Rectal smooth muscle tissue (tissue), 1 donor: ENCODE results near the gene B9D1.

Experiments used
- H3K27ac ChIP-seq: one replicate; pipeline ENCODE4 v1.7.0; 2013; ENCODE audit warnings: low read depth, low read length, inconsistent platforms
- H3K27me3 ChIP-seq: one replicate; pipeline ENCODE4 v1.7.0; 2013; ENCODE audit warnings: low read length; ENCODE audit not compliant: control insufficient read depth, insufficient read depth
- H3K36me3 ChIP-seq: one replicate; pipeline ENCODE4 v1.7.0; 2013; ENCODE audit warnings: low read length; ENCODE audit not compliant: control insufficient read depth, insufficient read depth
- H3K4me1 ChIP-seq: one replicate; pipeline ENCODE4 v1.7.0; 2013; ENCODE audit warnings: low read length; ENCODE audit not compliant: control insufficient read depth, insufficient read depth
- H3K4me3 ChIP-seq: one replicate; pipeline ENCODE4 v1.7.0; 2013; ENCODE audit warnings: low read length
- H3K9ac ChIP-seq: one replicate; pipeline ENCODE4 v1.7.0; 2013; ENCODE audit warnings: low read length

The B9D1 gene

GRCh38 chr17:19303367-19303776 is 59.2 kb downstream of the B9D1 start:
- H3K27ac ChIP-seq: no peak overlapping the region
- H3K27me3 ChIP-seq: no peaks in the 10 kb centered on the region
- no peaks in the 10 kb centered on the region for H3K36me3 ChIP-seq
- H3K4me1 ChIP-seq: no peaks in the 10 kb centered on the region
- H3K9ac ChIP-seq: no peak overlapping the region
- H3K4me3 ChIP-seq: no peak overlapping the region

GRCh38 chr17:19302791-19303331 is 59.7 kb downstream of the B9D1 start:
- H3K4me3 ChIP-seq: no peak overlapping the region
- no peaks in the 10 kb centered on the region for H3K36me3 ChIP-seq
- H3K27ac ChIP-seq: no peak overlapping the region
- H3K9ac ChIP-seq: no peak overlapping the region
- no peaks in the 10 kb centered on the region for H3K4me1 ChIP-seq
- no peaks in the 10 kb centered on the region for H3K27me3 ChIP-seq

GRCh38 chr17:19301973-19302372 is 60.5 kb downstream of the B9D1 start:
- Histone ChIP-seq H3K27me3 (no peaks in the 10 kb centered on the region), H3K27ac (no peak overlapping the region), H3K9ac (no peak overlapping the region), H3K4me1 (peaks cover 4% of the 10 kb centered on the region), H3K4me3 (no peak overlapping the region), H3K36me3 (no peaks in the 10 kb centered on the region)

- H3K9ac ChIP-seq: no peak overlapping the region
- H3K27ac ChIP-seq: no peak overlapping the region
Observed at GRCh38 chr17:19301274-19301951, 61.1 kb downstream of the B9D1 start.

GRCh38 chr17:19299866-19300265 is 62.7 kb downstream of the B9D1 start:
- Histone ChIP-seq H3K36me3 (no peaks in the 10 kb centered on the region), H3K4me1 (peaks cover 9% of the 10 kb centered on the region), H3K4me3 (no peak overlapping the region), H3K27me3 (no peaks in the 10 kb centered on the region), H3K27ac (no peak overlapping the region), H3K9ac (no peak overlapping the region)

More at GRCh38 chr17:19301274-19301951, 61.1 kb downstream of the B9D1 start:
- Histone ChIP-seq H3K27me3 (no peaks in the 10 kb centered on the region), H3K4me3 (no peak overlapping the region), H3K36me3 (no peaks in the 10 kb centered on the region), H3K4me1 (peaks cover 9% of the 10 kb centered on the region)

- H3K27ac ChIP-seq: no peak overlapping the region
- no peak overlapping the region for H3K4me3 ChIP-seq
- H3K9ac ChIP-seq: no peak overlapping the region
- H3K4me1 ChIP-seq: peaks cover 9% of the 10 kb centered on the region
- no peaks in the 10 kb centered on the region for H3K27me3 ChIP-seq
- no peaks in the 10 kb centered on the region for H3K36me3 ChIP-seq
Observed at GRCh38 chr17:19299214-19299747, 63.2 kb downstream of the B9D1 start.

- H3K27ac ChIP-seq: no peak overlapping the region
Observed at GRCh38 chr17:19298569-19299213, 63.8 kb downstream of the B9D1 start.

GRCh38 chr17:19296786-19297778 is 65.4 kb downstream of the B9D1 start:
- H3K27me3 ChIP-seq: no peaks in the 10 kb centered on the region
- H3K36me3 ChIP-seq: no peaks in the 10 kb centered on the region
- no peak overlapping the region for H3K9ac ChIP-seq
- H3K4me3 ChIP-seq: no peak overlapping the region
- peaks cover 9% of the 10 kb centered on the region for H3K4me1 ChIP-seq
- no peak overlapping the region for H3K27ac ChIP-seq

More at GRCh38 chr17:19298569-19299213, 63.8 kb downstream of the B9D1 start:
- H3K4me3 ChIP-seq: no peak overlapping the region
- peaks cover 9% of the 10 kb centered on the region for H3K4me1 ChIP-seq
- no peak overlapping the region for H3K9ac ChIP-seq
- H3K27me3 ChIP-seq: no peaks in the 10 kb centered on the region
- H3K36me3 ChIP-seq: no peaks in the 10 kb centered on the region

- Histone ChIP-seq H3K27me3 (no peaks in the 10 kb centered on the region), H3K4me3 (no peak overlapping the region), H3K27ac (no peak overlapping the region), H3K4me1 (peaks cover 15% of the 10 kb centered on the region), H3K36me3 (no peaks in the 10 kb centered on the region), H3K9ac (no peak overlapping the region)
Observed at GRCh38 chr17:19295473-19296135, 66.9 kb downstream of the B9D1 start.

- Histone ChIP-seq H3K4me3 (no peak overlapping the region), H3K4me1 (peaks cover 22% of the 10 kb centered on the region), H3K27ac (no peak overlapping the region), H3K9ac (no peak overlapping the region), H3K36me3 (no peaks in the 10 kb centered on the region), H3K27me3 (no peaks in the 10 kb centered on the region)
Observed at GRCh38 chr17:19294443-19294842, 68.1 kb downstream of the B9D1 start.
